GM21737 (cell line): ENCODE measurements around the gene ZSCAN31.
"Not testable (repeated sequence)": the region's sequence is repeated elsewhere in the genome, so short reads cannot be mapped to it uniquely, and the experiment has no call there.

Experiments used
- ATAC-seq: cut with Tn5 transposase; IDR thresholded peaks from one replicate; pipeline ENCODE4 v1.9.1; 2021; ENCODE audit warnings: mild to moderate bottlenecking, moderate library complexity; ENCODE audit not compliant: unreplicated experiment

The ZSCAN31 gene

GRCh38 chr6:28335564-28336283 is at the start of gene ZSCAN31:
ZSCAN31 (minus strand) TSS chr6:28336148; CDS start chr6:28329683, 6,465 bp downstream.
- peak; percentile 71 for ATAC-seq

GRCh38 chr6:28384143-28384533 is 48.2 kb upstream of the ZSCAN31 start:
- no peak for ATAC-seq

DNA sequence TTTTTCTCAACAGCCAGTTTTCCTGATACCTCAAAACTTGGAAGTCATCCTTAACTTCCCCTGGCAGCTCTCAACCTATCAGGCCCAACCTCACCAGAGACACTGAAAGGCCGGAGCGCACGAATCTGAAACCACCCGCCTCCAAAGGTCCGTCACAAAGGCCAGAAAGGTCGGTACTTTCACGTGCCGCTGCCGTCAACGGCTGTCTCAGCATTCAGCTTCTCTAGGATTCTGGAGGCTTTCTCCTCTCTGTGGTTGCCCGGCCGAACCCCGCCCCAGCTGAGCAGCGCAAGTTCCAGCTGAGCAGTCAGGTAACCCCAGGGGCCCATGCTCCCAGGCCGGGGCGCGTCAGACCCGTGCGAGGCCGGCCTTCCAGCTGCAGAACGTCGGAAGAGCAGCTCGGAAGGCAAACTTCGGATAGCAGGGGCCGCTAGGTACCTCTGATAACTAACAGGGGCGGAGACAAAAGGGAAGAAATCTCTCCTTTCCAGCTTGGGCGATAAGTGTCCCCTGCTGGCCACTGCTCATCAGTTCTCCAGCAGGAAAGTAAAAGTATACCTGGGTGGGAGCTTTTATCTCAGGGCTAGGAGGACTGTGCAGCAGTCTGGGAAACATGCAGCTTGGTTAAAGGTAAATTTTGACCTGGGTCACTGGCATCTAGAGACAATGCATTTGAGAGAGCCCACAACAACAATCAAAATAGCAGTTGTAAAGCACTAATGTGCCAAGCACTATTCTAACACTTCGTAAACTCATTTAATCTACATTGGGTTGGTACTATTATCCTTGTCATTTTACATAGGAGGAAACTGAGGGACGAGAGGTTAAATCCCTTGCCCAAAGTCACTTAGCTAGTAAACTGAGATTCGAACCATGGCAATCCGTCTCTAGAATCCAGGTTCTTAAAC is 47.5 kb upstream of the ZSCAN31 start:
- ATAC-seq: peak; percentile 78

DNA sequence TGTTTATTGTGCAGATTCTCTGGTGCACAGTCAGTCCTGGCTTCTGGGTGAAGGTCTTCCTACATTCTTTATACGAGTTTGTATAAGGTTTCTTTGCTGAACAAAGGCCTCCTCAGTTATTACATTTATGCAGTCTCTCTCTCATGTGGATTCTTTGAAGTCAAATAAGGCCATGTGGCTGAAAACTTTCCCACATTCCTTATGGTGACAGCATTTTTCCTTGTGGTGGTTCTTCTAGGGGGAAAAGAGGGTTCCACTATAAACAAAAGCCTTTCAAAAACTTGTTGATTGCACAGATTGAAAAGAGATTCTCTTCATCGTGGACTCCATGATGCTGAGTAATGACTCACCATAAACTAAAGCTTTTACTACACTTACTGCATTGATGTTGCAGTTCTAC is 44.4 kb upstream of the ZSCAN31 start:
- no peak for ATAC-seq

- no peak for ATAC-seq
Measured at GRCh38 chr6:28378644-28379043, 42.7 kb upstream of the ZSCAN31 start.

DNA sequence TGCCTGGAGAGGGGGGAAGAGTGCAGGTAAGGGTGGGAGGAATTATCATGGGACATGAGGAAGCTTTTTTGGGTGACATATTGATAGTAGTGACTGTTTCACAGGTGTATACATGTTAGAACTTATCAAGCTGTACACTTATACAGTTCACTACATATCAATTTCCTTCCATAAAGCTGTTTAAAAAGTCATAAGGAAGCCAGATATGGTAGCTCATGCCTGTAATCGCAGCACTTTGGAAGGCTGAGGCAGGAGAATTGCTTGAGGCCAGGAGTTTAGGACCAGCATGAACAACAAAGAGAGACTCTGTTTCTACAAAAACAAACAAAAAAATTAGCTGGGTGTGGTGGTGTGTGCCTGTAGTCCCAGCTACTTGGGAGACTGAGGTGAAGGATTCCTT is 41.9 kb upstream of the ZSCAN31 start:
- ATAC-seq: no peak

DNA sequence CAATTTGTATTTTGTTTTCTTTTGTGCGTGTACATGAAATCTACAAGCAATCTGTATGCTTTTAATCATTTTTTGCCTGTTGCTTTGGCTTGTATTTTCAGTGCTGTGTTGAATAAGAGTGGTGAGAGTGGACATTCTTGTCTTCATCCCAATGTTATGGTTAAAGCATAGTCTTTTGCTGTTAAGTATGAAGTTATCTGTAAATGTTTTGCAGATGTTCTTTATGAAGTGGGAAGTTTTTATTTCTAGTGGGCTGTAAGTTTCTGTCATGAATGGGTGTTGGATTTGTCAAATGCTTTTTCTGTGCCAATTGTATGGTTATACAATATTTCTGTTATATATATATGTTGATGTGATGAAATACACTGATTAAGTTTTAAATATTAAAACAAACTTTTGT is 38.0 kb upstream of the ZSCAN31 start:
- ATAC-seq: no peak

DNA sequence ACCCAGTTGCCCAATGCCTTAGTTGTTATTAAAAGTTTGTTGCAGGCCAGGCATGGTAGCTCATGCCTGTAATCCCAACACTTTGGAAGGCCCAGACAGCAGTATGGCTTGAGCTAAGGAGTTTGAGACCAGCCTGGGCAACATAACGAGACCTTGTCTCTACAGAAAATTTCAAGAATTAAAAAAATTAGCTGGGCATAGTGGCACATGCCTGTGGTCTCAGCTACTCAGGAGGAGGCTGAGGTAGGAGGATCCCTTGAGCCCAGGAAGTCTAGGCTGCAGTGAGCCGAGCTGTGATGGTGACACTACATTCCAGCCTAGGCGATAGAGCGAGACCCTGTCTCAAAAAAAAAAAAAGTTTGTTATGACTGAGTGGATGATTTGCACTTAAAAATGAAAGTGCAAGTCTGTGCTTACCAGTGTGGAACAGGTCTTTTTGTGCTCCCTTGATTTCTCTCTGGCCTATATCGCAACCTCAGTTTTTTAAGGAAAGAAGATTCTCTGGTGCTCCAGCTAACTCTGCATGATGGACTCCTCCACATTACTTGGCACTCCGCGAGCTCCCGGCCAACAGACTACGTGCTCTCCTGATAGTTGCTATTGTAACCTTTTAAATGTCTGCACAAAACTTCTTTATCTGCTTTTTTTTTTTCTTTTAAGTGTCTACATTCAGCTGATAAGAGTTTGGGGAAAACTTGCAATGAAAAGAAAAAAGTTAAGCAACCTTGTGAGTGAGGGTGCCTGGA is 35.9 kb upstream of the ZSCAN31 start:
- ATAC-seq: peak; percentile 63

DNA sequence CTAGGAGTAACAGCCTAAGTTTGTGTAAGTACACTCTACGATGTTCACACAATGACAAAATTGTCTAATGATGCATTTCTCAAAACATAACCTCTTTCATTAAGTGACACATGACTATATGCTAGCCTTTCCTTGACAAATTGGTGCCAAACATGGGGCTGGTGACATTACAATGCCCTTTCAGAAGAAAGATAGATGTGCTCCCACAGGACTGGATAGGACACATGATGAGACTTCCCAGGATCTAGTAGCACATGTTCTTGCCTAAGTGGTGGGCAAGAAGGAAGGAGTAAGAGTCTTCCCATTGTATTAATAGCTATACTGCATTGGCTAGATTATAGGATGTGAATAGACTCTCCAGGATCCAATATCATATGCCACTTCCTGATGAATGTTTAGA is 35.3 kb upstream of the ZSCAN31 start:
- no peak for ATAC-seq

GRCh38 chr6:28370440-28370839 is 34.5 kb upstream of the ZSCAN31 start:
- ATAC-seq: no peak

GRCh38 chr6:28369463-28369862 is 33.5 kb upstream of the ZSCAN31 start:
- ATAC-seq: no peak

- ATAC-seq: peak; percentile 61
Measured at GRCh38 chr6:28368522-28368921, 32.6 kb upstream of the ZSCAN31 start.

GRCh38 chr6:28365590-28365989 is 29.6 kb upstream of the ZSCAN31 start:
- not testable (repeated sequence) for ATAC-seq

DNA sequence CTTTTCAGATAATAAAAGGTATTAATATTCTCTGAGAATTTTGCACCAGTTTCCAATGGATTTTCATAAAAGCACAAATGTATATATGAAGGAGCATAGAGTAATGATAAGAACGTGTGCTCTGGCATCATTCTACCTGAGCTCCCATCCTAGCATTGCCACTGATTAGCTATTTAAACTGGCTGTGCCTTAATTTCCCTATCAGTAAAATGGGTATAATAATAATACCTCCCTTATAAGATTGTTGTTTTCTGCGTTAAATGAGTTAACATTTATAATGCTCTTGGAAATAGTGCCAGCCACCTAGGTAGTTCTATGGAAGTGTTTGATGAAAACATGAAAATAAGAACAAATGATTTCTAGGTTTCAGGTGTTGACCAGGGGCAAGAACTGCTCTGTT is 25.0 kb upstream of the ZSCAN31 start:
- no peak for ATAC-seq

- not testable (repeated sequence) for ATAC-seq
Measured at GRCh38 chr6:28359562-28359961, 23.6 kb upstream of the ZSCAN31 start.

DNA sequence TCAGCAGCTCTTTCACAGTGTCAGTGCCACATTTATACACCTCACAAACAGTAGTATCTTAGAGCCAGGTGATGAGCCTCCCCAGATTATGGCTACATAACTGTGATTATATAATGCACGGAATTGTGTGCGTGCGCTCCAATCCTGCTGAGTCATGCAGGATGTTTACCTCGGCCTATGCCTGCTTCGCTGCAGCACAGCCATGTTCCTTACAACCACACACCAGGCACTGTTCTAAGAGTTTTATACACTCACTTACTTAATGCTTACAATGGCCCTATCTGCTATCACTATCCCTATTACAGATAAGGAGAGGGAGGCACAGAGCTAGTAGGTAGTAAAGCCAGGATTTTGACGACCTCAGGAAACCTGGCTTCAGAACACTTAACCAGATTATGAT is 21.1 kb upstream of the ZSCAN31 start:
- no peak for ATAC-seq

GRCh38 chr6:28356666-28357020 is 20.7 kb upstream of the ZSCAN31 start:
- no peak for ATAC-seq

- peak; percentile 69 for ATAC-seq
Measured at GRCh38 chr6:28355743-28356665, 20.1 kb upstream of the ZSCAN31 start.

- ATAC-seq: no peak
Measured at GRCh38 chr6:28354688-28355554, 19.0 kb upstream of the ZSCAN31 start.
